Measurements from ENCODE around the gene PTBP1.

The PTBP1 gene

GRCh38 chr19:858868-859843 is 61.9 kb downstream of the PTBP1 start, which contains the start of gene CFD:
TSS of gene CFD (plus strand) at chr19:859664. CDS start at chr19:859690, 26 bp downstream.
- no peak for DNase-seq

DNA sequence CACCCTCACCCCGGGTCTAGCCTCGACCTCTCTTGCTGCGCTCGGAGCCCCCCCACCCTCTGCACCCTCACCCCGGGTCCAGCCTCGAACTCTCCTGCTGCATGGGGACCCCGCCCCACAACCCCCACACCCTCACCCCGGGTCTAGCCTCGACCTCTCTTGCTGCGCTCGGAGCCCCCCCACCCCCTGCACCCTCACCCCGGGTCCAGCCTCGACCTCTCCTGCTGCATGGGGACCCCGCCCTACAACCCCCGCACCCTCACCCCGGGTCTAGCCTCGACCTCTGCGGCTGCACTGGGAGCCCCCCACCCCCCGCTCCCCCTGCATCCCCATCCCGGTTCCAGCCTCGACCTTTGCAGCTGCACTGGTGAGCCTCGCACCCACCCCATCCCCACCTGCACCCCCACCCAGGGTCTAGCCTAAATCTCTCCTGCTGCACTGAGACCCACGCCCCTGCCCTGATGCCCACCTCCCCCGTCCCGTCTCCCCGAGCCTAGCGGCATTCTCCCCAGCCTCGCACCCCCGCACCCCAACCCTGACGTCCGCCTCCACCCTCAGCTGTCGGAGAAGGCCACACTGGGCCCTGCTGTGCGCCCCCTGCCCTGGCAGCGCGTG is 64.0 kb downstream of the PTBP1 start:
- DNase-seq, result no peak
